PC-9 (cell line): ENCODE results near the gene DPH6. TPM values are rescaled to one million over a fixed set of nuclear protein-coding genes. Genes with fewer than 3 reads are reported as not detected.

Source experiments
- BruUV-seq: library from RNA; stranded (reverse); fragments of 400-500 nt; replicated peaks from 2 replicates; lab custom pipeline; 2021; lab: Mats Ljungman, UMichigan
- CTCF ChIA-PET: fragments of 300-600 bp; sonication (Branson Sonifier 250); formaldehyde crosslinking; loops from one replicate; lab custom pipeline; 2022; ENCODE audit warnings: antibody characterized with exemption; lab: Charles Lee
- POLR2A ChIA-PET: fragments of 300-600 bp; sonication (Branson Sonifier 250); formaldehyde crosslinking; loops from one replicate; lab custom pipeline; 2022; ENCODE audit warnings: antibody characterized with exemption; ENCODE audit not compliant: unreplicated experiment; lab: Charles Lee
- DNase-seq, 2 experiments: peaks; one replicate each; pipeline versions ENCODE4 v3.0.0 to v3.0.0-alpha.2; 2015 to 2022; ENCODE audit warnings: mixed read lengths in 1 of 2
- H2AFZ ChIP-seq: fragments of 200-600 bp; sonication (generic); 2 replicates; pipeline ENCODE4 v1.8.1; 2017; ENCODE audit warnings: antibody characterized with exemption
- H3F3A ChIP-seq: fragments of 200-600 bp; sonication (generic); 2 replicates; pipeline ENCODE4 v1.8.1; 2017; ENCODE audit warnings: antibody characterized with exemption, mild to moderate bottlenecking, low read depth; ENCODE audit not compliant: insufficient read depth
- H3K27ac ChIP-seq: fragments of 200-600 bp; sonication (generic); 2 replicates; pipeline ENCODE4 v1.6.1; 2016; ENCODE audit warnings: mixed run types
- H3K27me3 ChIP-seq: fragments of 200-600 bp; sonication (generic); 2 replicates; pipeline ENCODE4 v1.6.1; 2016; ENCODE audit warnings: low read depth, mixed run types; ENCODE audit not compliant: insufficient read depth
- H3K36me3 ChIP-seq: fragments of 200-600 bp; sonication (generic); 2 replicates; pipeline ENCODE4 v1.6.1; 2016; ENCODE audit warnings: low read depth, mixed run types
- H3K4me1 ChIP-seq: fragments of 200-600 bp; sonication (generic); replicated peaks from 2 replicates; pipeline ENCODE4 v1.6.1; 2016; ENCODE audit warnings: mixed run types; ENCODE audit not compliant: insufficient read depth
- H3K4me2 ChIP-seq: fragments of 200-600 bp; sonication (generic); 2 replicates; pipeline ENCODE4 v1.6.1; 2017; ENCODE audit warnings: mixed run types
- H3K4me3 ChIP-seq: fragments of 200-600 bp; sonication (generic); 2 replicates; pipeline ENCODE4 v1.6.1; 2016; ENCODE audit warnings: mixed run types
- H3K79me2 ChIP-seq: fragments of 200-600 bp; sonication (generic); 2 replicates; pipeline ENCODE4 v1.6.1; 2017; ENCODE audit warnings: low read depth, mixed run types
- H3K9me2 ChIP-seq: fragments of 200-600 bp; sonication (generic); 2 replicates; pipeline ENCODE4 v1.8.1; 2017; ENCODE audit warnings: mild to moderate bottlenecking; ENCODE audit not compliant: insufficient read depth
- H3K9me3 ChIP-seq: fragments of 200-600 bp; sonication (generic); 2 replicates; pipeline ENCODE4 v1.8.1; 2016; ENCODE audit warnings: low read depth; ENCODE audit not compliant: insufficient read depth
- H4K20me1 ChIP-seq: fragments of 200-600 bp; sonication (generic); 2 replicates; pipeline ENCODE4 v1.8.1; 2017; ENCODE audit not compliant: insufficient read depth
- CTCF ChIP-seq: fragments of 200-600 bp; sonication (generic); conservative IDR thresholded peaks from 2 replicates; pipeline ENCODE4 v1.6.1; 2017; ENCODE audit warnings: mixed run types, antibody characterized with exemption, mild to moderate bottlenecking, moderate library complexity
- EZH2 ChIP-seq: fragments of 200-600 bp; sonication (generic); IDR thresholded peaks from 2 replicates; pipeline ENCODE4 v1.8.0; 2017; ENCODE audit warnings: antibody characterized with exemption, low read depth
- intact Hi-C: fragments of 100-400 bp; cut with micrococcal nuclease; formaldehyde crosslinking; loops from one replicate; pipeline ENCODE4 v1.10.0; 2022; ENCODE audit not compliant: unreplicated experiment
- total RNA-seq: library from RNA; stranded (reverse); gene quantifications from 2 replicates; pipeline ENCODE4 v1.2.3, GENCODE V29; 2021

The DPH6 gene
- total RNA-seq, 1 experiment from 2014 or later, result 14.8 TPM

- no peak for TF ChIP-seq CTCF
- Histone ChIP-seq H2AFZ (no peak overlapping the region), H3F3A (no peaks in the 10 kb centered on the region), H3K4me2 (no peak overlapping the region), H4K20me1 (no peaks in the 10 kb centered on the region), H3K79me2 (no peaks in the 10 kb centered on the region), H3K9me3 (no peaks in the 10 kb centered on the region), H3K36me3 (no peaks in the 10 kb centered on the region), H3K27ac (no peak overlapping the region), H3K27me3 (no peaks in the 10 kb centered on the region), H3K9me2 (no peaks in the 10 kb centered on the region), H3K4me3 (no peak overlapping the region), H3K4me1 (no peaks in the 10 kb centered on the region)
- no TSS peak for BruUV-seq
- ChIA-PET CTCF (no interaction called here), POLR2A (interaction anchor here (0.7 kb wide), 1 partner anchor 251 kb away, joined by 5 read pairs; no protein-coding TSS in a partner anchor)
- intact Hi-C loops, result no loop called here
- DNase-seq, result no peak
These were observed 220.5 kb downstream of the DPH6 start for GRCh38 chr15:35325374-35325941.

GRCh38 chr15:35323141-35323540 lies 222.8 kb downstream of the DPH6 start:
- no peaks in the 10 kb centered on the region for H3K9me2 ChIP-seq
- BruUV-seq, result no TSS peak
- no peaks in the 10 kb centered on the region for H3K79me2 ChIP-seq
- intact Hi-C loops, result no loop called here
- H3K27ac ChIP-seq, result no peak overlapping the region
- no peaks in the 10 kb centered on the region for H3K27me3 ChIP-seq
- TF ChIP-seq CTCF (no peak), EZH2 (no peak)
- DNase-seq, result no peak
- POLR2A ChIA-PET, result no interaction called here
- no peaks in the 10 kb centered on the region for H3K4me1 ChIP-seq
- CTCF ChIA-PET, result no interaction called here
- H3F3A ChIP-seq, result no peaks in the 10 kb centered on the region
- H3K4me3 ChIP-seq, result no peak overlapping the region
- no peak overlapping the region for H3K4me2 ChIP-seq
- H2AFZ ChIP-seq, result no peak overlapping the region
- no peaks in the 10 kb centered on the region for H3K36me3 ChIP-seq
- H3K9me3 ChIP-seq, result no peaks in the 10 kb centered on the region
- H4K20me1 ChIP-seq, result no peaks in the 10 kb centered on the region

- no peaks in the 10 kb centered on the region for H3K9me2 ChIP-seq
- no peak overlapping the region for H2AFZ ChIP-seq
- TF ChIP-seq EZH2 (no peak), CTCF (no peak)
- intact Hi-C loops, result no loop called here
- ChIA-PET POLR2A (no interaction called here), CTCF (no interaction called here)
- no peak overlapping the region for H3K4me2 ChIP-seq
- no peaks in the 10 kb centered on the region for H3K79me2 ChIP-seq
- H3K36me3 ChIP-seq, result no peaks in the 10 kb centered on the region
- H3K4me1 ChIP-seq, result no peaks in the 10 kb centered on the region
- no peaks in the 10 kb centered on the region for H3F3A ChIP-seq
- H4K20me1 ChIP-seq, result no peaks in the 10 kb centered on the region
- H3K27ac ChIP-seq, result no peak overlapping the region
- no TSS peak for BruUV-seq
- H3K9me3 ChIP-seq, result no peaks in the 10 kb centered on the region
- DNase-seq, result no peak
- no peaks in the 10 kb centered on the region for H3K27me3 ChIP-seq
- no peak overlapping the region for H3K4me3 ChIP-seq
These were observed 224.0 kb downstream of the DPH6 start for GRCh38 chr15:35321926-35322325.
